RPMI7951 (cell line): ENCODE results near the gene STX11. TPM values are rescaled to one million over a fixed set of nuclear protein-coding genes. Genes with fewer than 3 reads are reported as not detected.
"Not testable (repeated sequence)": the region's sequence is repeated elsewhere in the genome, so short reads cannot be mapped to it uniquely, and the experiment has no call there.

Experiments
- DNase-seq: peaks from one replicate; pipeline ENCODE4 v3.0.0-alpha.2; 2012; ENCODE audit warnings: low read depth
- total RNA-seq: library from RNA; depleted of rRNA; stranded (reverse); fragments of >200 nt; shearing (Covaris generic); gene quantifications from 2 replicates; pipeline ENCODE4 v1.2.3, GENCODE V29; 2014

STX11 gene
- total RNA-seq, 1 experiment from 2014 or later: 0.96 TPM

GRCh38 chr6:144174006-144174405, 23.7 kb downstream of the STX11 start:
- DNase-seq: no peak

GRCh38 chr6:144176043-144176442, 25.7 kb downstream of the STX11 start:
- no peak for DNase-seq

- no peak for DNase-seq
Observed at GRCh38 chr6:144177726-144178125, 27.4 kb downstream of the STX11 start.

GRCh38 chr6:144178323-144178722, 28.0 kb downstream of the STX11 start:
- no peak for DNase-seq

- DNase-seq: no peak
Observed at GRCh38 chr6:144179237-144179636, 28.9 kb downstream of the STX11 start.

GRCh38 chr6:144179828-144180227, 29.5 kb downstream of the STX11 start:
- DNase-seq: no peak

GRCh38 chr6:144180354-144180753, 30.0 kb downstream of the STX11 start:
- DNase-seq: not testable (repeated sequence)

GRCh38 chr6:144181639-144182038, 31.3 kb downstream of the STX11 start:
- DNase-seq: no peak

GRCh38 chr6:144184186-144184585, 33.9 kb downstream of the STX11 start:
- DNase-seq: not testable (repeated sequence)

- no peak for DNase-seq
Observed at GRCh38 chr6:144185133-144185836, 35.0 kb downstream of the STX11 start.

- no peak for DNase-seq
Observed at GRCh38 chr6:144186817-144187625, 36.7 kb downstream of the STX11 start.

- no peak for DNase-seq
Observed at GRCh38 chr6:144189351-144189750, 39.0 kb downstream of the STX11 start.

- DNase-seq: no peak
Observed at GRCh38 chr6:144190080-144190479, 39.8 kb downstream of the STX11 start.

GRCh38 chr6:144190593-144190992, 40.3 kb downstream of the STX11 start:
- peak; percentile 68 for DNase-seq

- no peak for DNase-seq
Observed at GRCh38 chr6:144193181-144193580, 42.9 kb downstream of the STX11 start.

GRCh38 chr6:144194293-144194810, 44.0 kb downstream of the STX11 start:
- DNase-seq: no peak

- DNase-seq: peak; percentile 18
Observed at GRCh38 chr6:144195671-144196270, 45.5 kb downstream of the STX11 start.

GRCh38 chr6:144197919-144198318, 47.6 kb downstream of the STX11 start:
- DNase-seq: no peak

GRCh38 chr6:144202879-144203468, 52.7 kb downstream of the STX11 start:
- DNase-seq: no peak

- DNase-seq: no peak
Observed at GRCh38 chr6:144211160-144211559, 60.8 kb downstream of the STX11 start.

GRCh38 chr6:144213315-144213714, 63.0 kb downstream of the STX11 start:
- DNase-seq: no peak

GRCh38 chr6:144214029-144214428, 63.7 kb downstream of the STX11 start:
- DNase-seq: no peak
